HEK293 (cell line): ENCODE measurements around the gene TAC4.

Source experiments
- CTCF ChIA-PET: fragments of 350-600 bp; formaldehyde crosslinking; extraction: SDS; loops from one replicate; lab custom pipeline; 2021; ENCODE audit warnings: antibody characterized with exemption; lab: Yijun Ruan, JAX
- POLR2A ChIA-PET: fragments of 300-600 bp; formaldehyde crosslinking; extraction: SDS; loops from one replicate; lab custom pipeline; 2020; ENCODE audit warnings: antibody characterized with exemption, inconsistent platforms; lab: Yijun Ruan, JAX
- H3K27ac ChIP-seq: fragments of 200-500 bp; sonication (Bioruptor generic); 2 replicates; pipeline ENCODE4 v1.5.1; 2014; ENCODE audit warnings: low read depth, low read length, control low read depth, inconsistent platforms; ENCODE audit errors: extremely low read depth
- H3K36me3 ChIP-seq, 2 experiments: fragments of 200-500 bp in 1 of 2; sonication (Bioruptor generic) in 1 of 2; 1 replicate in 1 of 2; 2 replicates in 1 of 2; pipeline ENCODE4 v1.5.1; 2014 to 2017; ENCODE audit warnings: inconsistent platforms in 2 of 2, low read length in 2 of 2; ENCODE audit not compliant: control insufficient read depth in 2 of 2, insufficient read depth in 1 of 2
- H3K4me1 ChIP-seq: fragments of 200-500 bp; sonication (Bioruptor generic); 2 replicates; pipeline ENCODE4 v1.5.1; 2014; ENCODE audit warnings: mild to moderate bottlenecking, low read length, inconsistent platforms; ENCODE audit not compliant: control insufficient read depth, insufficient read depth
- H3K4me3 ChIP-seq: 2 replicates; pipeline ENCODE4 v1.5.1; 2011; ENCODE audit warnings: low read depth, mild to moderate bottlenecking, control low read depth, low read length, moderate library complexity
- H3K9me3 ChIP-seq: fragments of 200-500 bp; sonication (Bioruptor generic); 2 replicates; pipeline ENCODE4 v1.5.1; 2014; ENCODE audit warnings: low read depth, low read length, inconsistent platforms; ENCODE audit not compliant: control insufficient read depth, insufficient read depth
- HOXC10 ChIP-seq: sonication (generic); formaldehyde crosslinking; IDR thresholded peaks from 2 replicates; pipeline ENCODE4 v1.8.1; 2023; ENCODE audit warnings: mild to moderate bottlenecking, missing genetic modification reagents
- HOXD13 ChIP-seq: sonication (generic); formaldehyde crosslinking; IDR thresholded peaks from 2 replicates; pipeline ENCODE4 v1.8.0; 2022; ENCODE audit warnings: missing genetic modification reagents, borderline replicate concordance
- KLF1 ChIP-seq: fragments of 450-650 bp; formaldehyde crosslinking; IDR thresholded peaks from 2 replicates; pipeline ENCODE4 v1.5.1; 2016; ENCODE audit warnings: missing biosample characterization, missing genetic modification characterization
- MEIS1 ChIP-seq: sonication (generic); formaldehyde crosslinking; IDR thresholded peaks from 2 replicates; pipeline ENCODE4 v1.8.1; 2022; ENCODE audit warnings: missing genetic modification reagents, mild to moderate bottlenecking, borderline replicate concordance
- SP2 ChIP-seq: fragments of 450-650 bp; formaldehyde crosslinking; IDR thresholded peaks from 2 replicates; pipeline ENCODE4 v1.5.1; 2016; ENCODE audit warnings: missing biosample characterization, missing genetic modification characterization
- ZBTB6 ChIP-seq: fragments of 450-650 bp; formaldehyde crosslinking; IDR thresholded peaks from 2 replicates; pipeline ENCODE4 v1.5.1; 2017; ENCODE audit warnings: missing biosample characterization, missing genetic modification characterization
- ZFHX2 ChIP-seq: fragments of 450-650 bp; formaldehyde crosslinking; conservative IDR thresholded peaks from 2 replicates; pipeline ENCODE4 v1.5.1; 2016; ENCODE audit warnings: missing biosample characterization, missing genetic modification characterization
- ZNF157 ChIP-seq: fragments of 450-650 bp; formaldehyde crosslinking; IDR thresholded peaks from 2 replicates; pipeline ENCODE4 v1.5.1; 2016; ENCODE audit warnings: missing biosample characterization, missing genetic modification characterization
- ZNF184 ChIP-seq: fragments of 450-650 bp; IDR thresholded peaks from 2 replicates; pipeline ENCODE4 v1.5.1; 2018; ENCODE audit warnings: missing biosample characterization, mild to moderate bottlenecking, missing genetic modification characterization
- ZNF214 ChIP-seq: fragments of 450-650 bp; formaldehyde crosslinking; IDR thresholded peaks from 2 replicates; pipeline ENCODE4 v1.5.1; 2017; ENCODE audit warnings: missing biosample characterization, mild to moderate bottlenecking, missing genetic modification characterization, borderline replicate concordance
- ZNF223 ChIP-seq: fragments of 450-650 bp; formaldehyde crosslinking; IDR thresholded peaks from 2 replicates; pipeline ENCODE4 v1.5.1; 2016; ENCODE audit warnings: missing biosample characterization, missing genetic modification characterization
- ZNF26 ChIP-seq: fragments of 450-650 bp; formaldehyde crosslinking; IDR thresholded peaks from 2 replicates; pipeline ENCODE4 v1.5.1; 2016; ENCODE audit warnings: missing biosample characterization, missing genetic modification characterization
- ZNF266 ChIP-seq: fragments of 450-650 bp; formaldehyde crosslinking; IDR thresholded peaks from 2 replicates; pipeline ENCODE4 v1.5.1; 2016; ENCODE audit warnings: missing biosample characterization, missing genetic modification characterization, low read depth
- ZNF274 ChIP-seq, 2 experiments: fragments of 200-500 bp in 1 of 2; fragments of 450-650 bp in 1 of 2; sonication (Bioruptor generic) in 1 of 2; formaldehyde crosslinking in 1 of 2; IDR thresholded peaks; 2 replicates each; pipeline versions ENCODE4 v1.5.1 to v1.6.1; 2014 to 2016; ENCODE audit warnings: borderline replicate concordance in 1 of 2, inconsistent platforms in 1 of 2, low read length in 1 of 2, missing biosample characterization in 1 of 2, missing genetic modification characterization in 1 of 2
- ZNF324 ChIP-seq: fragments of 450-650 bp; formaldehyde crosslinking; IDR thresholded peaks from 2 replicates; pipeline ENCODE4 v1.5.1; 2016; ENCODE audit warnings: missing biosample characterization, missing genetic modification characterization
- ZNF501 ChIP-seq: fragments of 450-650 bp; formaldehyde crosslinking; IDR thresholded peaks from 2 replicates; pipeline ENCODE4 v1.5.1; 2016; ENCODE audit warnings: missing biosample characterization, missing genetic modification characterization
- ZNF513 ChIP-seq: fragments of 450-650 bp; IDR thresholded peaks from 2 replicates; pipeline ENCODE4 v1.5.1; 2018; ENCODE audit warnings: missing biosample characterization, missing genetic modification characterization
- ZNF514 ChIP-seq: fragments of 450-650 bp; formaldehyde crosslinking; IDR thresholded peaks from 2 replicates; pipeline ENCODE4 v1.5.1; 2016; ENCODE audit warnings: missing biosample characterization, missing genetic modification characterization
- ZNF548 ChIP-seq: fragments of 450-650 bp; formaldehyde crosslinking; IDR thresholded peaks from 2 replicates; pipeline ENCODE4 v1.5.1; 2016; ENCODE audit warnings: missing biosample characterization, missing genetic modification characterization
- ZNF560 ChIP-seq: fragments of 450-650 bp; formaldehyde crosslinking; IDR thresholded peaks from 2 replicates; pipeline ENCODE4 v1.5.1; 2017; ENCODE audit warnings: missing biosample characterization, missing genetic modification characterization, borderline replicate concordance
- ZNF596 ChIP-seq: fragments of 450-650 bp; IDR thresholded peaks from 2 replicates; pipeline ENCODE4 v1.5.0; 2018; ENCODE audit warnings: missing biosample characterization, mild to moderate bottlenecking, missing genetic modification characterization, moderate library complexity
- ZNF707 ChIP-seq: fragments of 450-650 bp; formaldehyde crosslinking; IDR thresholded peaks from 2 replicates; pipeline ENCODE4 v1.5.1; 2016; ENCODE audit warnings: missing biosample characterization, missing genetic modification characterization
- ZNF791 ChIP-seq: fragments of 450-650 bp; formaldehyde crosslinking; IDR thresholded peaks from 2 replicates; pipeline ENCODE4 v1.5.1; 2016; ENCODE audit warnings: missing biosample characterization, missing genetic modification characterization
- ZSCAN4 ChIP-seq: fragments of 450-650 bp; formaldehyde crosslinking; IDR thresholded peaks from 2 replicates; pipeline ENCODE4 v1.5.1; 2017; ENCODE audit warnings: missing biosample characterization, missing genetic modification characterization

The TAC4 gene

DNA sequence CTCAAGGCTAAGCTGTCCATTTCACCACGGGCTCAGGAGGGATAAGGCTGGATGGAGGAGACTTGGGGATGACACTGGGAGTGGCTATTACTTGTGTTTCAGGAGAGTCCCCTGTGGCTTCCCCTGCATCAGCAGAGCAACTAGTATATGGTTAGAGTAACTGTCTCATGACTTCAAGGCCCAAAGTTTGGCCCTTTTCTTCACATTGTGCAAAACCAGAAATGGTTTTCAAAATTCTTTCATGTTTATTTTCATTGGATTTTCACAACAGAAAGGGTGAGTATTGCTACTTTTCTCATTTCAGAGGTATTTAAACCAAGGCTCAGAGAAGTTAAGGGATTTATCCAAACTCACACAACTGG is 18.1 kb upstream of the TAC4 start:
- Histone ChIP-seq H3K9me3 (no peaks in the 10 kb centered on the region), H3K4me3 (no peak overlapping the region), H3K27ac (no peak overlapping the region), H3K36me3 (no peaks in the 10 kb centered on the region), H3K4me1 (no peaks in the 10 kb centered on the region)
- ChIA-PET CTCF (interaction anchor here (0.6 to 17.9 kb wide), 5 partner anchors 14 to 221 kb away, joined by 3 to 526 read pairs (median 10); partner anchors contain the start of gene DLX3), POLR2A (interaction anchor here (0.6 to 1.6 kb wide), 2 partner anchors 129 to 477 kb away, joined by 6 to 9 read pairs; partner anchors contain the start of gene DLX3)
- TF ChIP-seq ZNF548 (tag by site-specific recombination): no peak
- no peak for TF ChIP-seq ZNF560 (tag by site-specific recombination)
- TF ChIP-seq ZNF274 (IDR thresholded peaks at IDR 0.05; ENCODE audit: low read length): no peak
- TF ChIP-seq ZNF274 (tag by site-specific recombination; IDR thresholded peaks at IDR 0.05; ENCODE audit: borderline replicate concordance): no peak
- no peak for TF ChIP-seq ZNF791 (tag by site-specific recombination)
- no peak for TF ChIP-seq ZNF596 (tag by site-specific recombination)
- no peak for TF ChIP-seq ZNF214
- no peak for TF ChIP-seq ZNF223 (tag by site-specific recombination)
- no peak for TF ChIP-seq ZNF184 (tag by site-specific recombination)
- no peak for TF ChIP-seq ZNF501 (tag by site-specific recombination)
- no peak for TF ChIP-seq ZNF266
- TF ChIP-seq ZNF324 (tag by site-specific recombination): no peak
- TF ChIP-seq HOXD13 (CRISPR knock-in tag): no peak
- no peak for TF ChIP-seq ZNF157 (tag by site-specific recombination)
- no peak for TF ChIP-seq ZNF513 (tag by site-specific recombination)
- no peak for TF ChIP-seq ZNF514 (tag by site-specific recombination)
- TF ChIP-seq HOXC10: no peak
- TF ChIP-seq ZBTB6 (tag by site-specific recombination): no peak
- no peak for TF ChIP-seq ZSCAN4
- TF ChIP-seq SP2: no peak

DNA sequence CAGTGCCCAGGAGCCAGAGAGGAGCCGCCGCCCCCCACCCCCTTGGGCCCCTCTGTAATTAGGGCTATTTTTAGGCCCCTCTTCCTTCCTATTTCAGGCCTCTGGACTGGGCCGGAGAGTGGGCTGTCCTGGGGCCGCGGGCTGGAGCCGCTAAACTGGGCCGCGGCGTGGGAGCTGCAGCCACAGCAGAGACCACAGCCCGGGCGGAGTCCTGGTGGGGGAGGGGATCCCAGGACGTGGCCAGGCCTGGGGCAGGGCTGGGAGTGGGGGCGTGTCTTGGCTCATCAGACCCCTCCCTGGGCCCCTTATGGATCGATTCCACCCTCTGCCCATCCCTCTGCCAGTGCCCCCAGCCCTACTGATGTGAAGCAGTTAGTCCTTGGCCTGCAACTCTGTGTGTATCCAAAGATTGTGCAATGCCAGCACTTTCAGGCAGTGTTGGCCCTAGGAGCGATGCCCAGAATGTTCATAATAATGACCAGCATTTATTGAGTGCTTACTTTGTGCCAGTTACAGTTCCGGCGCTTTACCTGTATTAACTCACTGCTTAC is 15.0 kb upstream of the TAC4 start:
- CTCF ChIA-PET: interaction anchor here (0.7 to 17.9 kb wide), 5 partner anchors 13 to 310 kb away, joined by 3 to 526 read pairs (median 5); partner anchors contain the start of gene DLX3

More for the DNA sequence above, 15.0 kb upstream of the TAC4 start:
- Histone ChIP-seq H3K9me3 (no peaks in the 10 kb centered on the region), H3K36me3 (no peaks in the 10 kb centered on the region), H3K4me3 (no peak overlapping the region), H3K27ac (no peak overlapping the region), H3K4me1 (no peaks in the 10 kb centered on the region)
- POLR2A ChIA-PET: no interaction called here
- TF ChIP-seq ZNF26 (tag by site-specific recombination) (no peak), ZFHX2 (tag by site-specific recombination) (peak; percentile 30; the same call in 1 of the 2 replicates), ZNF513 (tag by site-specific recombination) (no peak), ZNF707 (tag by site-specific recombination) (no peak), KLF1 (peak; percentile 96), MEIS1 (CRISPR knock-in tag) (no peak)
